Measurements from ENCODE around the gene P2RY6. TPM values are rescaled to one million over a fixed set of nuclear protein-coding genes. Genes with fewer than 3 reads are reported as not detected.

The P2RY6 gene
- total RNA-seq, 4 donors from 2014 or later, result 0.93 to 4.0 (median 2.8) TPM

DNA sequence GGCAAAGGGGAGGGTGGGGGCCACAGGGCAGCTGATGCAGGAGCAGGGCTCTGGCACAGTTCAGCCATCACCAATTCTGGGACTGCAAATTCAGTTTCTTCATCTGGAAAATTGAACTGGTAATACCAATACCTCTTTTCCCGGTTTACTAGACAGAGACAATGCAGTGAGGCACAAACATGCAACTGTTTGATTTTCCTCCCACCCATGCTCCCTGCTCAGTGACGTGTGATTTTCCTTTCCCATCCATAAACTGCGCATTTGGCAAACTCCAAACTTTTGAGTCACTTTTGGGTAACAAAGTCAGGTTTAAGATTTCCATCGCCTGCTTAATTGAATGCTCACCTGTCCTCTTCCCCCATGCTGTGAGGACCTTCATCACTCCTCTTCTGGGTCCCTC lies 30.8 kb upstream of the P2RY6 start:
- peaks cover 0 to 5% of the 10 kb centered on the region in 2 donors for H3K36me3 ChIP-seq
- WGBS, 2 donors, result 89 to 96% methylated on average over 4 of the region's 4 CpGs
- no peak overlapping the region for H3K4me3 ChIP-seq (replicated peaks in 1 of 3)
- no peak overlapping the region for H3K27ac ChIP-seq
- H3K9me3 ChIP-seq, result no peaks in the 10 kb centered on the region
- no peaks in the 10 kb centered on the region for H3K27me3 ChIP-seq
- peaks cover 10 to 23% of the 10 kb centered on the region in 2 donors for H3K4me1 ChIP-seq
- intact Hi-C loops (cut with DNase I), result loop anchor here (5.0 kb wide), 1 partner anchor 46 kb away; no protein-coding TSS in a partner anchor
- TF ChIP-seq POLR2A (IDR thresholded peaks at IDR 0.05), result no peak
- TF ChIP-seq, protein P1, sequence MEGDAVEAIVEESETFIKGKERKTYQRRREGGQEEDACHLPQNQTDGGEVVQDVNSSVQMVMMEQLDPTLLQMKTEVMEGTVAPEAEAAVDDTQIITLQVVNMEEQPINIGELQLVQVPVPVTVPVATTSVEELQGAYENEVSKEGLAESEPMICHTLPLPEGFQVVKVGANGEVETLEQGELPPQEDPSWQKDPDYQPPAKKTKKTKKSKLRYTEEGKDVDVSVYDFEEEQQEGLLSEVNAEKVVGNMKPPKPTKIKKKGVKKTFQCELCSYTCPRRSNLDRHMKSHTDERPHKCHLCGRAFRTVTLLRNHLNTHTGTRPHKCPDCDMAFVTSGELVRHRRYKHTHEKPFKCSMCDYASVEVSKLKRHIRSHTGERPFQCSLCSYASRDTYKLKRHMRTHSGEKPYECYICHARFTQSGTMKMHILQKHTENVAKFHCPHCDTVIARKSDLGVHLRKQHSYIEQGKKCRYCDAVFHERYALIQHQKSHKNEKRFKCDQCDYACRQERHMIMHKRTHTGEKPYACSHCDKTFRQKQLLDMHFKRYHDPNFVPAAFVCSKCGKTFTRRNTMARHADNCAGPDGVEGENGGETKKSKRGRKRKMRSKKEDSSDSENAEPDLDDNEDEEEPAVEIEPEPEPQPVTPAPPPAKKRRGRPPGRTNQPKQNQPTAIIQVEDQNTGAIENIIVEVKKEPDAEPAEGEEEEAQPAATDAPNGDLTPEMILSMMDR (IDR thresholded peaks at IDR 0.05), result no peak
- DNase-seq, result no peak

DNA sequence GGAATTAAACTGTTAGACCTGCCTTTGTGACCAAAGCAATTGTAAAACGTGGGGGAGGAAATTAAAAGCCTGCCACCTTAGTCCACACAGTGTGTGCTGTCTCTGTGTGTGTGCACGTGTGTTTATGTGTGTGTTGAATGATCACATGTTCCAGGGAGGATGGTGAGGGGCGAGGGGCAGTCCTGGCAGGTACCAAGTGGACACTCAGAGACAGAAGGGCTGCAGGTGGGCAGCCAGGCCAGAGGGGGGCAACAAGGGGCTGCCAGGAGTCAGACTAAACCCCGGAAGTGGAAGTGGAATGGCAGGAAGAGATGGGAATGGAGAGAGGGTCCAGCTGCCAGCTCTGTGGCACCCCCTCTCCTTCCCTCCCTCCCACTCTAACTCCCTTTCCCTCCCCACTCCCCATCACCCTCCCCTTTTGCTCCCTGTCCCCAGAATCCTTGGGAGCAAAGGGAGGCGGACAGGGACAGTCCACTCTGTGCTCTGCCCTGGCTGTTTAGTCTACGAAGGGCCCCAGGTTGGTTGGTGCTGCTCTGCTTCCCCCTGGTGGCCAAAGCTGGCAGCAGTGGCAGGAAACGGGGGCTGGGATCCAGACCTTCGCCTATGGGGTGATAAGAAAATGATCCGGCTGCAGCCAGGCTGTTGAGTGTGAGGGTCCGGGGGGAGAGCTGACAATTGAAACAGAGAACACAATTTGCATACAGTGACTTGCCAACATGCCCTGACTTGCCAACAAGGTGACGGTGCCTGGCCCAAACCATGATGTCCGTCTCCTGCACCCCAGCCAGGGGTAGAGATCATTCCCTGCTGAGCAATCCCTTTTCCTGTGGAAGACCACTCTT lies 29.7 kb upstream of the P2RY6 start:
- no peaks in the 10 kb centered on the region for H3K9me3 ChIP-seq
- H3K36me3 ChIP-seq, result peaks cover 0 to 5% of the 10 kb centered on the region in 2 donors
- DNase-seq, result peak; percentile 74 to 79
- WGBS, 2 donors, result 31 to 32% methylated on average over 12 of the region's 12 CpGs
- H3K27ac ChIP-seq, result peak overlapping the region in 1 of 3 donors; percentile 8
- TF ChIP-seq, protein P1 (IDR thresholded peaks at IDR 0.05), result peak; percentile 77 to 95 (median 82)
- TF ChIP-seq POLR2A (IDR thresholded peaks at IDR 0.05), result no peak
- no peak overlapping the region for H3K4me3 ChIP-seq (replicated peaks in 1 of 3)
- intact Hi-C loops (cut with DNase I), result loop anchor here (5.0 kb wide), 1 partner anchor 45 kb away; no protein-coding TSS in a partner anchor
- peaks cover 10 to 23% of the 10 kb centered on the region in 2 donors for H3K4me1 ChIP-seq
- H3K27me3 ChIP-seq, result no peaks in the 10 kb centered on the region

DNA sequence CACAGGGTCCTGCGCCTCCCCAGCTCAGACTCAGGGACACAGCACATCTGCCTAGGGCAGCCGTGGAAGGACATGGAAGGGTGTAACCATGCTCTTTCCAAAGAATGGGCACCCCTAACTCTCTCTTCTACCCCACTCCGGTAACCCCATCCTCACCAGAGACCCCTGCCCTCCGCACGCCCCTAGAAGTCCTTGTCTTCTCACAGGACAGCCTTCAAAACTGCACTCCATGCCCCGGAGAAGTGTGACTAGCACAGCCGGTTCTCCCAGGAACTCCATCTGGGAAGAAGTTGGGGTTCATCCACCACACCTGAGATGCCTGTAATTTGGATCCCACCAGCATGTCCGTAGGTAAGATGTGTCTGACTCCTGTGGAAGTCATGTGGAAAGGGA lies 29.0 kb upstream of the P2RY6 start:
- DNase-seq, result no peak
- intact Hi-C loops (cut with DNase I), result loop anchor here (5.0 kb wide), 1 partner anchor 44 kb away; no protein-coding TSS in a partner anchor
- Histone ChIP-seq H3K4me3 (replicated peaks in 1 of 3) (no peak overlapping the region), H3K4me1 (peaks cover 10 to 23% of the 10 kb centered on the region in 2 donors), H3K9me3 (no peaks in the 10 kb centered on the region), H3K36me3 (no peaks in the 10 kb centered on the region), H3K27ac (no peak overlapping the region), H3K27me3 (no peaks in the 10 kb centered on the region)
- TF ChIP-seq POLR2A (IDR thresholded peaks at IDR 0.05), result no peak
- TF ChIP-seq, protein P1 (IDR thresholded peaks at IDR 0.05), result no peak
- WGBS, 2 donors, result 84 to 95% methylated on average over 8 of the region's 8 CpGs

DNA sequence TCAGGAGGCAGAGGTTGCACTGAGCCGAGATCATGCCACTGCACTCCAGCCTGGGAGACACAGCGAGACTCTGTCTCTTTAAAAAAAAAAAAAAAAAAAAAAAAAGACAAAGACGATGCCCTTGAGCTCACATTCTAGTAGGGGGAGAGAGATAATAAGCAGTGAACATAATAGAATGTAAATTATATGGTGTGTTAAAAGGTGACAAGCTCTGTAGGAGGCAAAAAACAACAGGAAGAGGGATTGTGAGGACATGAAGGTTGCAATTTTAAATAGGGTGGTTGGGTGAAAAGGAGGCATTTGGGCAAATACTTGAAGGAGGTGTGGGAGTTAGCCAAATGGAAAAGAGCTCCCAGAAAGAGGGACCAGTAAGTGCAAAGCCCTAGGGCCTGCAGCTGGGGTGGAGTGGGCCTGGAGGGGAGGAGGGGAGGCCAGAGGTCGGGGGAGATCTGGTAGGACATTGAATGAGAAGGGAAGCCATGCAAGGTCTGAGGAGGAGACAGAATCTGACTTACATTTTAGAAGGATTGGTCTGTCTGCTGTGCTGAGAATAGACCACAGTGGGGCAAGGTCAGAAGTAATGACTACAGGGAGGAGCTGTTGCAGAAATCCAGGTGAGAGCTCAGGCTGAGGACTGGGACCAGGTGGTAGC lies 27.4 kb upstream of the P2RY6 start:
- Histone ChIP-seq H3K4me3 (replicated peaks in 1 of 3) (no peak overlapping the region), H3K27ac (no peak overlapping the region), H3K4me1 (peaks cover 10 to 24% of the 10 kb centered on the region in 2 donors), H3K27me3 (no peaks in the 10 kb centered on the region), H3K36me3 (no peaks in the 10 kb centered on the region), H3K9me3 (no peaks in the 10 kb centered on the region)
- no peak for DNase-seq
- WGBS, 2 donors, result 73% methylated on average over 4 of the region's 4 CpGs
- intact Hi-C loops (cut with DNase I), result loop anchor here (5.0 kb wide), 1 partner anchor 43 kb away; no protein-coding TSS in a partner anchor
- no peak for TF ChIP-seq POLR2A (IDR thresholded peaks at IDR 0.05)
- TF ChIP-seq, protein P1 (IDR thresholded peaks at IDR 0.05), result no peak

Measured in thyroid gland (tissue), 4 donors.